Stimulated activated CD4-positive, alpha-beta T cell treated with anti-CD3 and anti-CD28 coated beads, Interleukin-12 subunit alpha, Interleukin-12 subunit beta, amount 100 ng/mL, for 24 hours (primary cell): ENCODE measurements around the gene ITFG1.
"Not testable (repeated sequence)": the region's sequence is repeated elsewhere in the genome, so short reads cannot be mapped to it uniquely, and the experiment has no call there.

Experiments used
- DNase-seq, 2 experiments: peaks; one replicate each; pipeline ENCODE4 v3.0.0-alpha.2; 2020; ENCODE audit warnings: low read depth in 2 of 2

The ITFG1 gene

GRCh38 chr16:47473792-47474191, 12.9 kb upstream of the ITFG1 start:
- no peak for DNase-seq

GRCh38 chr16:47473004-47473403, 12.1 kb upstream of the ITFG1 start:
- DNase-seq: not testable (repeated sequence)

- no peak for DNase-seq
Observed at GRCh38 chr16:47470810-47471209, 9.9 kb upstream of the ITFG1 start.

GRCh38 chr16:47470211-47470610, 9.3 kb upstream of the ITFG1 start:
- DNase-seq: no peak

- DNase-seq: no peak
Observed at GRCh38 chr16:47469227-47469626, 8.4 kb upstream of the ITFG1 start.

GRCh38 chr16:47468070-47468689, 7.3 kb upstream of the ITFG1 start:
- DNase-seq: not testable (repeated sequence)

- DNase-seq: no peak
Observed at GRCh38 chr16:47467501-47467900, 6.6 kb upstream of the ITFG1 start.

- DNase-seq: no peak
Observed at GRCh38 chr16:47465919-47466630, 5.2 kb upstream of the ITFG1 start.

GRCh38 chr16:47463771-47464624, 3.1 kb upstream of the ITFG1 start:
- no peak for DNase-seq

GRCh38 chr16:47461598-47462266, 869 bp upstream of the ITFG1 start:
- no peak for DNase-seq

GRCh38 chr16:47460359-47460710, 528 bp downstream of the ITFG1 start:
- no peak for DNase-seq

- no peak for DNase-seq
Observed at GRCh38 chr16:47459603-47460002, 1.3 kb downstream of the ITFG1 start.

GRCh38 chr16:47458331-47458730, 2.5 kb downstream of the ITFG1 start:
- DNase-seq: no peak

GRCh38 chr16:47449788-47450187, 11.1 kb downstream of the ITFG1 start:
- DNase-seq: no peak

GRCh38 chr16:47448830-47449575, 11.9 kb downstream of the ITFG1 start:
- DNase-seq: no peak

- DNase-seq: no peak
Observed at GRCh38 chr16:47446431-47446830, 14.4 kb downstream of the ITFG1 start.

- DNase-seq: not testable (repeated sequence)
Observed at GRCh38 chr16:47442884-47443283, 18.0 kb downstream of the ITFG1 start.

- not testable (repeated sequence) for DNase-seq
Observed at GRCh38 chr16:47440066-47440465, 20.8 kb downstream of the ITFG1 start.

GRCh38 chr16:47434274-47434673, 26.6 kb downstream of the ITFG1 start:
- DNase-seq: not testable (repeated sequence)

- no peak for DNase-seq
Observed at GRCh38 chr16:47431960-47432359, 28.9 kb downstream of the ITFG1 start.

GRCh38 chr16:47426806-47427205, 34.1 kb downstream of the ITFG1 start:
- DNase-seq: no peak
